Vagina (tissue), 2 donors: ENCODE results near the gene IGSF3.

Experiments used
- POLR2AphosphoS5 ChIP-seq, 2 donors: sonication (generic); formaldehyde crosslinking; IDR thresholded peaks; one replicate each; pipeline ENCODE4 v1.9.0; 2017; ENCODE audit warnings: antibody characterized with exemption in 2 of 2, mild to moderate bottlenecking in 2 of 2, low read depth in 1 of 2; ENCODE audit not compliant: insufficient read depth in 1 of 2
- TF ChIP-seq, protein P1 (sequence below), 3 experiments: fragments of 450-650 bp in 2 of 3; fragments of 200-600 bp in 1 of 3; sonication (generic) in 1 of 3; IDR thresholded peaks; one replicate each; pipeline ENCODE4 v1.5.1; 2017 to 2019; ENCODE audit warnings: antibody characterized with exemption in 3 of 3, mild to moderate bottlenecking in 2 of 3, moderate library complexity in 2 of 3

DNA sequence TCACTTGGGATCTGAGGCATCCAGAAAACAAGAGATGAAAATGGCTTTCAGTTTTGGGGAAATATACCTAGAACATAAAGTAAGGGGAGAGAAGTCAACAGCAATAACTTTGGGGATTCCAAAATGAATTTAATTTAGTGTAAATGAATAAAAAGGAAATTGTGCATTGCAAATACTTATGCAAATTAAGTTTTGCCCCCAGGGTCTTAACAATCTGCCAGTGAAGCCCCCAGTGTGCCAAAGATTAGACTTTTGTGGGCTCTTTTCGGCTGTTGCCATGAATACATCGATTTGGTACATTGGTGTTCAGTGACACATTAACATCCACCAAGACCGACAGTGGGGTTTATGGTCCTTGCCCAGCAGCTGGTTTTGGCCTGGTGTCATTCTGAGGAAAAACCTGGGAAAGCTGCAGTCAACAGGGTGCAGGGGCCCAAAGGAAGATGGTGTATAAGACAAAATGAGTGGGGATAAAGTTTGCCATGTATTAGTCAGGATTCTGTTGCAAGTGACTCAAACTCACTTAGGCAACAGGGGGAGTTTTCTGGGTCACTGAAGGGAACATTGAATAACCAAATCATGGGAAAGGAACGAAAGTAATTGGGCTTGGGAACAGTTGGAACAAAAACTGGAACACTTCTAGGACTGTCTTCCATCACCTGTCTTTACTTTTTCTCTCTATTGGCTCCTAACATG, 30.2 kb upstream of the IGSF3 start:
- TF ChIP-seq, protein P1, sequence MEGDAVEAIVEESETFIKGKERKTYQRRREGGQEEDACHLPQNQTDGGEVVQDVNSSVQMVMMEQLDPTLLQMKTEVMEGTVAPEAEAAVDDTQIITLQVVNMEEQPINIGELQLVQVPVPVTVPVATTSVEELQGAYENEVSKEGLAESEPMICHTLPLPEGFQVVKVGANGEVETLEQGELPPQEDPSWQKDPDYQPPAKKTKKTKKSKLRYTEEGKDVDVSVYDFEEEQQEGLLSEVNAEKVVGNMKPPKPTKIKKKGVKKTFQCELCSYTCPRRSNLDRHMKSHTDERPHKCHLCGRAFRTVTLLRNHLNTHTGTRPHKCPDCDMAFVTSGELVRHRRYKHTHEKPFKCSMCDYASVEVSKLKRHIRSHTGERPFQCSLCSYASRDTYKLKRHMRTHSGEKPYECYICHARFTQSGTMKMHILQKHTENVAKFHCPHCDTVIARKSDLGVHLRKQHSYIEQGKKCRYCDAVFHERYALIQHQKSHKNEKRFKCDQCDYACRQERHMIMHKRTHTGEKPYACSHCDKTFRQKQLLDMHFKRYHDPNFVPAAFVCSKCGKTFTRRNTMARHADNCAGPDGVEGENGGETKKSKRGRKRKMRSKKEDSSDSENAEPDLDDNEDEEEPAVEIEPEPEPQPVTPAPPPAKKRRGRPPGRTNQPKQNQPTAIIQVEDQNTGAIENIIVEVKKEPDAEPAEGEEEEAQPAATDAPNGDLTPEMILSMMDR (IDR thresholded peaks at IDR 0.05) = no peak
- TF ChIP-seq POLR2AphosphoS5 (IDR thresholded peaks at IDR 0.05; ENCODE audit: insufficient read depth in 1 of 2, low read depth in 1 of 2) = no peak
